GM23338 (cell line): ENCODE measurements around the gene JAKMIP1. TPM values are rescaled to one million over a fixed set of nuclear protein-coding genes. Genes with fewer than 3 reads are reported as not detected.

Experiments used
- ATAC-seq: fragments of 200-7000 bp; cut with Tn5 transposase; 3 replicates; pipeline ENCODE4 v1.9.1; 2020
- DNase-seq: peaks from one replicate; pipeline ENCODE4 v3.0.0-alpha.2; 2015; ENCODE audit warnings: low spot score
- H2AFZ ChIP-seq: fragments of 200-600 bp; sonication (generic); 2 replicates; pipeline ENCODE4 v1.8.0; 2016; ENCODE audit warnings: antibody characterized with exemption, mild to moderate bottlenecking, moderate library complexity
- H3F3A ChIP-seq: fragments of 200-600 bp; sonication (generic); replicated peaks from 2 replicates; pipeline ENCODE4 v1.8.0; 2017; ENCODE audit warnings: antibody characterized with exemption, mixed run types, low read depth
- H3K27ac ChIP-seq: fragments of 200-600 bp; sonication (generic); 2 replicates; pipeline ENCODE4 v1.6.1; 2016; ENCODE audit warnings: low read depth
- H3K27me3 ChIP-seq: fragments of 200-600 bp; sonication (generic); 2 replicates; pipeline ENCODE4 v1.8.0; 2016; ENCODE audit warnings: mild to moderate bottlenecking, mixed run types, moderate library complexity; ENCODE audit not compliant: insufficient read depth
- H3K36me3 ChIP-seq: fragments of 200-600 bp; sonication (generic); 2 replicates; pipeline ENCODE4 v1.8.0; 2016; ENCODE audit warnings: mild to moderate bottlenecking; ENCODE audit not compliant: insufficient read depth
- H3K4me1 ChIP-seq: fragments of 200-600 bp; sonication (generic); 2 replicates; pipeline ENCODE4 v1.8.0; 2016; ENCODE audit warnings: mild to moderate bottlenecking, moderate library complexity; ENCODE audit not compliant: insufficient read depth
- H3K4me2 ChIP-seq: fragments of 200-600 bp; sonication (generic); 2 replicates; pipeline ENCODE4 v1.7.1; 2017; ENCODE audit warnings: mixed run types
- H3K4me3 ChIP-seq: fragments of 200-600 bp; sonication (generic); 2 replicates; pipeline ENCODE4 v1.6.1; 2016; ENCODE audit warnings: mixed run types
- H3K79me2 ChIP-seq: fragments of 200-600 bp; sonication (generic); replicated peaks from 2 replicates; pipeline ENCODE4 v1.8.0; 2017; ENCODE audit warnings: mild to moderate bottlenecking; ENCODE audit not compliant: insufficient read depth
- H3K9me2 ChIP-seq: fragments of 200-600 bp; sonication (generic); 2 replicates; pipeline ENCODE4 v1.8.0; 2017; ENCODE audit not compliant: insufficient read depth
- H4K20me1 ChIP-seq: fragments of 200-600 bp; sonication (generic); replicated peaks from 2 replicates; pipeline ENCODE4 v1.8.0; 2017; ENCODE audit warnings: mild to moderate bottlenecking; ENCODE audit not compliant: insufficient read depth
- H3K27ac Mint-ChIP-seq: 2 replicates; pipeline ENCODE4 v1.8.0; 2020; ENCODE audit warnings: inconsistent platforms, mild to moderate bottlenecking, moderate library complexity, mixed read lengths
- H3K27me3 Mint-ChIP-seq: 3 replicates; pipeline ENCODE4 v1.8.0; 2022; ENCODE audit warnings: low read depth, mild to moderate bottlenecking, moderate library complexity, mixed read lengths, inconsistent platforms; ENCODE audit not compliant: insufficient read depth, poor library complexity
- H3K36me3 Mint-ChIP-seq: 3 replicates; pipeline ENCODE4 v1.8.0; 2021; ENCODE audit warnings: low read depth, mild to moderate bottlenecking, inconsistent platforms, moderate library complexity, mixed read lengths
- H3K4me1 Mint-ChIP-seq: 3 replicates; pipeline ENCODE4 v1.8.0; 2020; ENCODE audit warnings: mild to moderate bottlenecking, inconsistent platforms, mixed read lengths
- H3K4me3 Mint-ChIP-seq: 3 replicates; pipeline ENCODE4 v1.8.0; 2021; ENCODE audit warnings: moderate library complexity, mild to moderate bottlenecking, inconsistent platforms, mixed read lengths
- H3K9me3 Mint-ChIP-seq: 3 replicates; pipeline ENCODE4 v1.8.0; 2020; ENCODE audit warnings: moderate library complexity, mild to moderate bottlenecking, inconsistent platforms, mixed read lengths
- CREB1 ChIP-seq: fragments of 250-450 bp; sonication (Bioruptor Pico); IDR thresholded peaks from 2 replicates; pipeline ENCODE4 v1.5.0; 2020; ENCODE audit warnings: low read depth, mild to moderate bottlenecking, moderate library complexity
- ETS1 ChIP-seq: IDR thresholded peaks from 2 replicates; pipeline ENCODE4 v1.6.1; 2016; ENCODE audit warnings: antibody characterized with exemption
- EZH2 ChIP-seq: fragments of 200-600 bp; sonication (generic); IDR thresholded peaks from one replicate; pipeline ENCODE4 v1.8.0; 2017; ENCODE audit warnings: antibody characterized with exemption, mild to moderate bottlenecking, low read depth; ENCODE audit not compliant: unreplicated experiment
- EZH2phosphoT487 ChIP-seq: fragments of 200-600 bp; sonication (generic); IDR thresholded peaks from one replicate; pipeline ENCODE4 v1.8.1; 2018; ENCODE audit warnings: antibody characterized with exemption; ENCODE audit not compliant: unreplicated experiment
- JUNB ChIP-seq: IDR thresholded peaks from one replicate; pipeline ENCODE4 v1.6.1; 2016; ENCODE audit warnings: antibody characterized with exemption; ENCODE audit not compliant: unreplicated experiment
- POLR2AphosphoS5 ChIP-seq: IDR thresholded peaks from 2 replicates; pipeline ENCODE4 v1.6.1; 2016; ENCODE audit warnings: antibody characterized with exemption, low read depth
- STAT1 ChIP-seq: IDR thresholded peaks from one replicate; pipeline ENCODE4 v1.6.1; 2016; ENCODE audit warnings: antibody characterized with exemption; ENCODE audit not compliant: unreplicated experiment
- ZNF114 ChIP-seq: fragments of 250-450 bp; sonication (Bioruptor Pico); IDR thresholded peaks from 2 replicates; pipeline ENCODE4 v1.5.0; 2020; ENCODE audit warnings: mild to moderate bottlenecking, moderate library complexity
- ZNF331 ChIP-seq: fragments of 250-450 bp; sonication (Bioruptor Pico); IDR thresholded peaks from 2 replicates; pipeline ENCODE4 v1.5.0; 2020; ENCODE audit warnings: low read depth, mild to moderate bottlenecking, moderate library complexity
- polyA plus RNA-seq: library from polyadenylated mRNA; unstranded; fragments of >200 nt; fragmentation: Nextera tagmentation; extraction: Ambion mirVana; gene quantifications from 2 replicates; pipeline ENCODE4 v1.2.1, GENCODE V29; 2016
- total RNA-seq: library from RNA; depleted of rRNA; stranded (reverse); fragments of >200 nt; shearing (Covaris generic); gene quantifications from 2 replicates; pipeline ENCODE4 v1.2.3, GENCODE V29; 2014
- TF ChIP-seq, protein P1 (sequence below): IDR thresholded peaks from one replicate; pipeline ENCODE4 v1.6.1; 2018; ENCODE audit warnings: antibody characterized with exemption; ENCODE audit not compliant: unreplicated experiment
- TF ChIP-seq, protein P2 (sequence below), 2 experiments: fragments of 200-600 bp in 1 of 2; sonication (generic) in 1 of 2; conservative IDR thresholded peaks; 2 replicates each; pipeline versions ENCODE4 v1.5.1 to v1.6.1; 2016 to 2017; ENCODE audit warnings: antibody characterized with exemption in 2 of 2, low read depth in 2 of 2, mild to moderate bottlenecking in 2 of 2, moderate library complexity in 1 of 2

JAKMIP1 gene
- total and polyA plus RNA-seq, 2 experiments from 2014 or later, result 4.6 to 5.1 TPM

GRCh38 chr4:6235012-6235411, 34.7 kb upstream of the JAKMIP1 start:
- H3K4me3 ChIP-seq, result no peak overlapping the region
- no peak for DNase-seq
- no peak overlapping the region for H3K4me3 Mint-ChIP-seq
- H3F3A ChIP-seq, result no peaks in the 10 kb centered on the region
- no peaks in the 10 kb centered on the region for H3K9me3 Mint-ChIP-seq
- no peaks in the 10 kb centered on the region for H3K36me3 Mint-ChIP-seq
- no peak overlapping the region for H3K27ac ChIP-seq
- H3K79me2 ChIP-seq, result no peaks in the 10 kb centered on the region
- no peak overlapping the region for H2AFZ ChIP-seq
- peaks cover 4% of the 10 kb centered on the region for H3K27me3 Mint-ChIP-seq
- H3K27me3 ChIP-seq, result no peaks in the 10 kb centered on the region
- no peak overlapping the region for H3K27ac Mint-ChIP-seq
- H3K4me1 Mint-ChIP-seq, result no peaks in the 10 kb centered on the region
- no peaks in the 10 kb centered on the region for H3K4me1 ChIP-seq
- H4K20me1 ChIP-seq, result no peaks in the 10 kb centered on the region
- H3K9me2 ChIP-seq, result no peaks in the 10 kb centered on the region
- no peaks in the 10 kb centered on the region for H3K36me3 ChIP-seq
- no peak overlapping the region for H3K4me2 ChIP-seq
- no peak for TF ChIP-seq JUNB
- no peak for ATAC-seq

GRCh38 chr4:6233929-6234328, 33.6 kb upstream of the JAKMIP1 start:
- Histone ChIP-seq H3F3A (no peaks in the 10 kb centered on the region), H3K27me3 (no peaks in the 10 kb centered on the region), H3K4me3 (no peak overlapping the region), H3K79me2 (no peaks in the 10 kb centered on the region), H3K36me3 (no peaks in the 10 kb centered on the region), H2AFZ (no peak overlapping the region), H3K27ac (no peak overlapping the region), H3K4me1 (no peaks in the 10 kb centered on the region), H4K20me1 (no peaks in the 10 kb centered on the region), H3K4me2 (no peak overlapping the region), H3K9me2 (no peaks in the 10 kb centered on the region)
- TF ChIP-seq POLR2AphosphoS5 (no peak), ZNF114 (CRISPR knock-in tag) (no peak), EZH2 (no peak), STAT1 (no peak), EZH2phosphoT487 (no peak), CREB1 (CRISPR knock-in tag) (no peak), ETS1 (no peak), ZNF331 (CRISPR knock-in tag) (no peak)
- TF ChIP-seq, protein P1, sequence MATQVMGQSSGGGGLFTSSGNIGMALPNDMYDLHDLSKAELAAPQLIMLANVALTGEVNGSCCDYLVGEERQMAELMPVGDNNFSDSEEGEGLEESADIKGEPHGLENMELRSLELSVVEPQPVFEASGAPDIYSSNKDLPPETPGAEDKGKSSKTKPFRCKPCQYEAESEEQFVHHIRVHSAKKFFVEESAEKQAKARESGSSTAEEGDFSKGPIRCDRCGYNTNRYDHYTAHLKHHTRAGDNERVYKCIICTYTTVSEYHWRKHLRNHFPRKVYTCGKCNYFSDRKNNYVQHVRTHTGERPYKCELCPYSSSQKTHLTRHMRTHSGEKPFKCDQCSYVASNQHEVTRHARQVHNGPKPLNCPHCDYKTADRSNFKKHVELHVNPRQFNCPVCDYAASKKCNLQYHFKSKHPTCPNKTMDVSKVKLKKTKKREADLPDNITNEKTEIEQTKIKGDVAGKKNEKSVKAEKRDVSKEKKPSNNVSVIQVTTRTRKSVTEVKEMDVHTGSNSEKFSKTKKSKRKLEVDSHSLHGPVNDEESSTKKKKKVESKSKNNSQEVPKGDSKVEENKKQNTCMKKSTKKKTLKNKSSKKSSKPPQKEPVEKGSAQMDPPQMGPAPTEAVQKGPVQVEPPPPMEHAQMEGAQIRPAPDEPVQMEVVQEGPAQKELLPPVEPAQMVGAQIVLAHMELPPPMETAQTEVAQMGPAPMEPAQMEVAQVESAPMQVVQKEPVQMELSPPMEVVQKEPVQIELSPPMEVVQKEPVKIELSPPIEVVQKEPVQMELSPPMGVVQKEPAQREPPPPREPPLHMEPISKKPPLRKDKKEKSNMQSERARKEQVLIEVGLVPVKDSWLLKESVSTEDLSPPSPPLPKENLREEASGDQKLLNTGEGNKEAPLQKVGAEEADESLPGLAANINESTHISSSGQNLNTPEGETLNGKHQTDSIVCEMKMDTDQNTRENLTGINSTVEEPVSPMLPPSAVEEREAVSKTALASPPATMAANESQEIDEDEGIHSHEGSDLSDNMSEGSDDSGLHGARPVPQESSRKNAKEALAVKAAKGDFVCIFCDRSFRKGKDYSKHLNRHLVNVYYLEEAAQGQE, result no peak
- TF ChIP-seq, protein P2, sequence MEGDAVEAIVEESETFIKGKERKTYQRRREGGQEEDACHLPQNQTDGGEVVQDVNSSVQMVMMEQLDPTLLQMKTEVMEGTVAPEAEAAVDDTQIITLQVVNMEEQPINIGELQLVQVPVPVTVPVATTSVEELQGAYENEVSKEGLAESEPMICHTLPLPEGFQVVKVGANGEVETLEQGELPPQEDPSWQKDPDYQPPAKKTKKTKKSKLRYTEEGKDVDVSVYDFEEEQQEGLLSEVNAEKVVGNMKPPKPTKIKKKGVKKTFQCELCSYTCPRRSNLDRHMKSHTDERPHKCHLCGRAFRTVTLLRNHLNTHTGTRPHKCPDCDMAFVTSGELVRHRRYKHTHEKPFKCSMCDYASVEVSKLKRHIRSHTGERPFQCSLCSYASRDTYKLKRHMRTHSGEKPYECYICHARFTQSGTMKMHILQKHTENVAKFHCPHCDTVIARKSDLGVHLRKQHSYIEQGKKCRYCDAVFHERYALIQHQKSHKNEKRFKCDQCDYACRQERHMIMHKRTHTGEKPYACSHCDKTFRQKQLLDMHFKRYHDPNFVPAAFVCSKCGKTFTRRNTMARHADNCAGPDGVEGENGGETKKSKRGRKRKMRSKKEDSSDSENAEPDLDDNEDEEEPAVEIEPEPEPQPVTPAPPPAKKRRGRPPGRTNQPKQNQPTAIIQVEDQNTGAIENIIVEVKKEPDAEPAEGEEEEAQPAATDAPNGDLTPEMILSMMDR (conservative IDR thresholded peaks at IDR 0.05; ENCODE audit: low read depth in 2 of 2), result no peak
- peaks cover 8% of the 10 kb centered on the region for H3K27me3 Mint-ChIP-seq
- H3K36me3 Mint-ChIP-seq, result no peaks in the 10 kb centered on the region
- H3K4me3 Mint-ChIP-seq, result no peak overlapping the region
- H3K9me3 Mint-ChIP-seq, result no peaks in the 10 kb centered on the region
- H3K4me1 Mint-ChIP-seq, result peaks cover 3% of the 10 kb centered on the region
- ATAC-seq (no peak), DNase-seq (no peak)
- no peak overlapping the region for H3K27ac Mint-ChIP-seq
